CD4-positive, alpha-beta memory T cell (primary cell): Measurements from ENCODE around the gene GRIN1. TPM values are rescaled to one million over a fixed set of nuclear protein-coding genes. Genes with fewer than 3 reads are reported as not detected.

ENCODE experiments used
- CTCF ChIA-PET: fragments of 350-600 bp; sonication (Branson Sonifier 250); formaldehyde crosslinking; loops from one replicate; lab custom pipeline; 2021; ENCODE audit warnings: inconsistent platforms; ENCODE audit not compliant: partially characterized antibody; lab: Charles Lee
- POLR2A ChIA-PET: fragments of 350-600 bp; sonication (Branson Sonifier 250); formaldehyde crosslinking; loops from one replicate; lab custom pipeline; 2021; ENCODE audit not compliant: partially characterized antibody; lab: Charles Lee
- DNase-seq, 5 donors: peaks; one replicate each; pipeline versions ENCODE4 v3.0.0 to v3.0.0-alpha.2; 2020 to 2022; ENCODE audit warnings: mixed read lengths in 1 of 5
- H3K27ac ChIP-seq: one replicate; pipeline ENCODE4 v1.7.0; 2013; ENCODE audit warnings: low read depth, low read length
- H3K27me3 ChIP-seq: 2 replicates; pipeline ENCODE4 v1.7.0; 2013; ENCODE audit warnings: mild to moderate bottlenecking, low read length, moderate library complexity; ENCODE audit not compliant: insufficient read depth
- H3K36me3 ChIP-seq: 2 replicates; pipeline ENCODE4 v1.7.0; 2013; ENCODE audit warnings: mild to moderate bottlenecking, low read length, moderate library complexity; ENCODE audit not compliant: insufficient read depth
- H3K4me1 ChIP-seq: 2 replicates; pipeline ENCODE4 v1.7.0; 2013; ENCODE audit warnings: mild to moderate bottlenecking, low read length, moderate library complexity; ENCODE audit not compliant: insufficient read depth
- H3K4me3 ChIP-seq, 2 donors: one replicate each; pipeline ENCODE4 v1.7.0; 2013; ENCODE audit warnings: low read length in 2 of 2, mild to moderate bottlenecking in 1 of 2
- H3K9me3 ChIP-seq, 2 donors: one replicate each; pipeline ENCODE4 v1.7.0; 2013; ENCODE audit warnings: low read length in 2 of 2, control low read depth in 1 of 2; ENCODE audit not compliant: control insufficient read depth in 1 of 2
- H3K27ac Mint-ChIP-seq, 7 donors: one replicate each; pipeline ENCODE4 v1.8.0; 2020 to 2021; ENCODE audit warnings: mixed read lengths in 7 of 7, mild to moderate bottlenecking in 6 of 7, inconsistent platforms in 3 of 7, moderate library complexity in 3 of 7
- H3K27me3 Mint-ChIP-seq, 2 donors: one replicate each; pipeline ENCODE4 v1.8.0; 2020 to 2021; ENCODE audit warnings: mixed read lengths in 2 of 2
- H3K36me3 Mint-ChIP-seq, 2 donors: one replicate each; pipeline ENCODE4 v1.8.0; 2020 to 2021; ENCODE audit warnings: mixed read lengths in 2 of 2, inconsistent platforms in 1 of 2, mild to moderate bottlenecking in 1 of 2
- H3K4me1 Mint-ChIP-seq, 4 donors: one replicate each; pipeline ENCODE4 v1.8.0; 2020 to 2021; ENCODE audit warnings: mixed read lengths in 4 of 4, mild to moderate bottlenecking in 1 of 4
- H3K4me3 Mint-ChIP-seq, 8 donors: one replicate each; pipeline ENCODE4 v1.8.0; 2020 to 2021; ENCODE audit warnings: mixed read lengths in 8 of 8, mild to moderate bottlenecking in 7 of 8, moderate library complexity in 6 of 8, inconsistent platforms in 3 of 8
- H3K9me3 Mint-ChIP-seq, 8 donors: one replicate each; pipeline ENCODE4 v1.8.0; 2020 to 2021; ENCODE audit warnings: mixed read lengths in 8 of 8, mild to moderate bottlenecking in 5 of 8, inconsistent platforms in 3 of 8, moderate library complexity in 1 of 8
- intact Hi-C: fragments of 100-400 bp; cut with micrococcal nuclease; formaldehyde crosslinking; loops from one replicate; pipeline ENCODE4 v1.15.1; 2023
- polyA plus RNA-seq, 2 donors: library from polyadenylated mRNA; unstranded; fragments of 300-500 nt; fragmentation: Illumina TruSeq; gene quantifications; one replicate each; pipeline ENCODE4 v1.2.3, GENCODE V29; 2021
- total RNA-seq, 2 experiments: library from RNA; stranded (reverse); gene quantifications; one replicate each; pipeline ENCODE4 v1.2.3, GENCODE V29; 2021

The GRIN1 gene
- total and polyA plus RNA-seq, 4 experiments from 2014 or later = not detected

DNA sequence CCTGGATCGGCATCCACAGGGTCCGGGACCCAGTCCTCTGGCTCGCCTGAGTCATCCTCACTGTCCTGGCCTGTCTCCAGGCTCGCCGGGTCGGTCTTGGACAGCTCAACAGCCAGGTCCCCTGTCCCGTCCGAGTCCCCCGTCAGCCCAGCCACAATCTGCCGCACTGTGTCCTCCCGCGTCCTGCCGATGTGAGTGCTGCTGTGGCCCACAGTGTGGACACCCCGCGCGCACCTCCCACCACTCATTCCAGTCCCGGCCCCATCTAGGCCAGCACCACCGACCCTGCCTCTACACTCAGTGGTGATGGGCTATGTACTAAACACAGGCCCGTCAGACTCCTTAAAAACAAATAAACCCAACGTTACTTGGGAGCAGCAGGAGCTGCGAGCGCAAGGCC lies 42.7 kb downstream of the GRIN1 start:
- Mint-ChIP-seq H3K27ac (no peak overlapping the region), H3K9me3 (peaks cover 0 to 2% (median 0%) of the 10 kb centered on the region in 8 donors), H3K36me3 (peaks cover 15 to 31% of the 10 kb centered on the region in 2 donors), H3K4me1 (peaks cover 3 to 26% (median 9%) of the 10 kb centered on the region in 4 donors), H3K4me3 (no peak overlapping the region), H3K27me3 (no peaks in the 10 kb centered on the region)
- no peak overlapping the region for H3K4me3 ChIP-seq
- no peak for DNase-seq
- no peaks in the 10 kb centered on the region for H3K27me3 ChIP-seq
- H3K9me3 ChIP-seq = no peaks in the 10 kb centered on the region
- POLR2A ChIA-PET = interaction anchor here (1.4 kb wide), 2 partner anchors 19 to 54 kb away, joined by 3 read pairs; no protein-coding TSS in a partner anchor
- peaks cover 39% of the 10 kb centered on the region for H3K36me3 ChIP-seq
- H3K27ac ChIP-seq = no peak overlapping the region
- CTCF ChIA-PET = interaction anchor here (1.1 kb wide), 1 partner anchor 63 kb away, joined by 3 read pairs; no protein-coding TSS in a partner anchor
- intact Hi-C loops = no loop called here
- peaks cover 11% of the 10 kb centered on the region for H3K4me1 ChIP-seq

DNA sequence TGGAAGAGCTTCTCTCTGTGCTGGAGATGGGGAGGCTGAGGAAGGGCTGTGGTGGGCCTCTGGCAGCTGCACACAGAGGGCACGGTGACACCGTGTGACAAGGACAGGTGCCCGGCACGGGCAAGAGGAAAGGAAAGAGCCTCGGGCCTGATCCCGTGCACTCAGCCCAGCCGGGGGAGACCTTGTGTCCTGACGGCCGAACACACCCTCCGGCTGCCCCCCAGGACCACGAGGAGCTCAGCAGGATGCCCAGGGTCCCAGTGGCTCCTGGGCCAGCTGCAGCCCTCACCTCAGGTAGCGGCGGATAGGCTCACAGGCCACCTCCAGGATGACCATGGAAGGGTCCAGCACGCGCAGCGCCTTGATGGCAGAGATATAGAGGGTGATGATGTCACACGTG lies 43.9 kb downstream of the GRIN1 start:
- Mint-ChIP-seq H3K27me3 (no peaks in the 10 kb centered on the region), H3K27ac (no peak overlapping the region), H3K4me3 (no peak overlapping the region), H3K9me3 (peaks cover 0 to 2% (median 0%) of the 10 kb centered on the region in 8 donors), H3K4me1 (peaks cover 13 to 38% (median 17%) of the 10 kb centered on the region in 4 donors), H3K36me3 (peaks cover 11 to 30% of the 10 kb centered on the region in 2 donors)
- CTCF ChIA-PET = no interaction called here
- intact Hi-C loops = no loop called here
- no peaks in the 10 kb centered on the region for H3K9me3 ChIP-seq
- H3K4me3 ChIP-seq = no peak overlapping the region
- no peak overlapping the region for H3K27ac ChIP-seq
- DNase-seq = no peak
- POLR2A ChIA-PET = no interaction called here
- H3K36me3 ChIP-seq = peaks cover 39% of the 10 kb centered on the region
- H3K27me3 ChIP-seq = no peaks in the 10 kb centered on the region
- peaks cover 23% of the 10 kb centered on the region for H3K4me1 ChIP-seq

DNA sequence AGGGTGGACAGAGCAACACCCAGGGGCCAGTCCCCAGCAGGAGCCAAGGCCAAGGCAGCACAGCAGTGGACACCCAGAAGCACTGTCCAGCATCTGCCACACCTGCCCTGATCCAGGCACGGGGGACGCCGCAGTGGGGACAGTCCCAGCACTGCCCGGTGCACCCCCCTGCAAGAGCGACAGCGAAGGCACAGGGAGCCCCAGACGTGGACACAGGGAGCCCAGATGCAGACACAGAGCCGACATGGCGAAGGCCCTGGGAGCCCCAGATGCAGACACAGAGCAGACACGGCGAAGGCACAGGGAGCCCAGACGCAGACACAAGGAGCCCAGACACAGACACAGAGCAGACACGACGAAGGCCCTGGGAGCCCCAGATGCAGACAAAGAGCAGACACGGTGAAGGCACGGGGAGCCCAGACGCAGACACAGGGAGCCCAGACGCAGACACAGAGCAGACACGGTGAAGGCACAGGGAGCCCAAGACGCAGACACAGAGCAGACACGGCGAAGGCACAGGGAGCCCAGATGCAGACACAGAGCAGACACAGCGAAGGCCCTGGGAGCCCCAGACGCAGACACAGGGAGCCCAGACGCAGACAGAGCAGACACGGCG lies 45.1 kb downstream of the GRIN1 start:
- no peak overlapping the region for H3K27ac ChIP-seq
- Mint-ChIP-seq H3K4me1 (peaks cover 18 to 42% (median 23%) of the 10 kb centered on the region in 4 donors), H3K9me3 (peaks cover 0 to 5% (median 0%) of the 10 kb centered on the region in 8 donors), H3K4me3 (peak overlapping the region in 2 of 8 donors; percentile 19 to 34), H3K36me3 (peaks cover 11 to 30% of the 10 kb centered on the region in 2 donors), H3K27me3 (no peaks in the 10 kb centered on the region), H3K27ac (peak overlapping the region in 2 of 7 donors; percentile 21 to 76)
- H3K4me1 ChIP-seq = peaks cover 26% of the 10 kb centered on the region
- CTCF ChIA-PET = no interaction called here
- H3K9me3 ChIP-seq = no peaks in the 10 kb centered on the region
- no peaks in the 10 kb centered on the region for H3K27me3 ChIP-seq
- no peak overlapping the region for H3K4me3 ChIP-seq
- no peak for DNase-seq
- POLR2A ChIA-PET = no interaction called here
- intact Hi-C loops = no loop called here
- H3K36me3 ChIP-seq = peaks cover 39% of the 10 kb centered on the region

DNA sequence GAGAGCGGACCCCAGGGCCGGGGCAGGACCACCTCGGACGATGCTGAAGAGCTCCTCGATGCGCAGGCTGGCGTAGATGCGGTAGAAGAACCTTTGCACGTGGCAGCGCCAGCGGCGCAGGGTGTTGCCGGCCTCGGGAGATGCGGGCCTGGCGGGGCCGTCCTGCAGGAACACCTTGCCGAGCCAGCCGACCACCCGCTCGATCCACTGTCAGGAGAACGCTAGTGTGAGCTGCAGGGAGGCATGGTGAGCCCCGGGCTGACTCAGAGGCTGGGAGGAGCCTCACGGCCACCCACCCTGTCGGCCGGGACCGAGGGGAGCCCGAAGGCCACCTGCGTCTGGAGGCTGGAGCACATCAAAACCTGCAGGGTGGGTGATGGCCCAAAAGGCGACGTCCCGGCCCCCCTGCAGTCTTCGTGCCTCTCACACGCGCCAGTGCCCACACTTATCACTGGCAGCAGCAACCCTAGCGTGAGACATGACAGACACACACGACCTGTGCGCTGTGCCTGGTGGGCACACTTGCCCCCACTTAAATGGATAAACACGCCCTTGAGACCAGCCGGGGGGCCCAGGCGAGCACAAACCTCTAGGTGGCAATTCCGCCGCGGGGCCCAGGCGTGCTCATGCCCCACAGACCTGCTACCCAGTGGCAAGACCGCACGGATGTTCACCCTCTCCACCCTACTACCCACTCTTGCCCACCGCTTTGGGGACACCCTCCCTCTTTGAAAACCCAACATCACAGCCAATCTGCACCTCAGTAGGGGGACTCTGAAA lies 46.1 kb downstream of the GRIN1 start:
- H3K9me3 ChIP-seq = no peaks in the 10 kb centered on the region
- CTCF ChIA-PET = no interaction called here
- peaks cover 36% of the 10 kb centered on the region for H3K4me1 ChIP-seq
- no peak for DNase-seq
- Mint-ChIP-seq H3K9me3 (peaks cover 0 to 5% (median 0%) of the 10 kb centered on the region in 8 donors), H3K4me1 (peaks cover 22 to 52% (median 30%) of the 10 kb centered on the region in 4 donors), H3K27ac (peak overlapping the region in 1 of 7 donors; percentile 6), H3K36me3 (peaks cover 11 to 30% of the 10 kb centered on the region in 2 donors), H3K27me3 (no peaks in the 10 kb centered on the region), H3K4me3 (peak overlapping the region in 1 of 8 donors; percentile 33)
- intact Hi-C loops = no loop called here
- H3K36me3 ChIP-seq = peaks cover 42% of the 10 kb centered on the region
- POLR2A ChIA-PET = interaction anchor here (8.9 kb wide), 1 partner anchor 17 kb away, joined by 169 read pairs; the partner anchor contains the start of genes NDOR1, TMEM203 and TPRN
- H3K27me3 ChIP-seq = no peaks in the 10 kb centered on the region
- H3K27ac ChIP-seq = no peak overlapping the region
- H3K4me3 ChIP-seq = no peak overlapping the region

DNA sequence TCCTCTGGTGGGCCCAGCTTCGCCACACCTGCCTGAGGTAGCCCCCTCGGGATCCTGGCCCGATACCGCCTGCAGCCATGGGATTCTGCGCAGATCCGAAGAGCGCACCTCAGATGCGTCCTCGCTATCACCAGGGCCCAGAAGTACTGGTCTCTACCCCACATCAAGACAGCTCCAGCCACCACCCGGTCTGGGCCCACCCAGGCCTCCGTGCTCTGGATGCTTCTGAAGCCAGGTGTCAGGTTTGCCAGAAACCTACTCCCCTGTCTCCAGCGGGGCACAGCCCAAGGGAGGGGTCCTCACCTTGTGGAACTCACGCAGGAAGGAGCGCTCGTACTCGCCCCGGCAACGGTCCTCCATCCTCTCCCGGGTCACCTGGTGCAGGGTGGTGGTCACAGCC lies 47.0 kb downstream of the GRIN1 start:
- CTCF ChIA-PET = no interaction called here
- H3K27ac Mint-ChIP-seq = peak overlapping the region in 1 of 7 donors; percentile 18
- no peak overlapping the region for H3K4me3 ChIP-seq
- POLR2A ChIA-PET = interaction anchor here (8.9 kb wide), 1 partner anchor 17 kb away, joined by 169 read pairs; the partner anchor contains the start of genes NDOR1, TMEM203 and TPRN
- peaks cover 0 to 5% (median 0%) of the 10 kb centered on the region in 8 donors for H3K9me3 Mint-ChIP-seq
- no peak overlapping the region for H3K27ac ChIP-seq
- H3K9me3 ChIP-seq = no peaks in the 10 kb centered on the region
- intact Hi-C loops = no loop called here
- H3K4me1 Mint-ChIP-seq = peaks cover 22 to 60% (median 33%) of the 10 kb centered on the region in 4 donors
- H3K4me3 Mint-ChIP-seq = peak overlapping the region in 1 of 8 donors; percentile 92
- H3K36me3 Mint-ChIP-seq = peaks cover 11 to 32% of the 10 kb centered on the region in 2 donors
- H3K27me3 Mint-ChIP-seq = no peaks in the 10 kb centered on the region
- H3K4me1 ChIP-seq = peaks cover 41% of the 10 kb centered on the region
- H3K36me3 ChIP-seq = peaks cover 39% of the 10 kb centered on the region
- H3K27me3 ChIP-seq = no peaks in the 10 kb centered on the region
- no peak for DNase-seq

DNA sequence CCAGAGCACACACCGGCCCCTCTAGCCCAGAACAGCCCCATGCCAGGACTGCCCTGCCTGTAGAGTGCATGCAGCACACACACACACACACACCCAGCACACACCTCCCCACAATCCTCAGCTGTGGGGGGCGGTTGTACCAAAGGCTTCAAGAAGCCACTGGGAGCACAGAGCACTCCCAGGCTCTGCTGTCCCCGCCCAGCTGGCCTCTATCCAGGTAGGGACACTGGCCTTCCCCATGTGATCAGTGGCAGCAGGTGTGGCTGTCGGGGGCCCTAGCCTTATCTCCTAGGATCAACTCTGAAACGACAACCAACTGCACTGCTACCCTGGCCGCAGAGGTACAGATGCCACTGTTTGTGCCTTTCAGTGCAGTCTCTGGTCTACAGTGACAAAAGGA lies 47.4 kb downstream of the GRIN1 start:
- H3K9me3 ChIP-seq = no peaks in the 10 kb centered on the region
- H3K4me1 ChIP-seq = peaks cover 41% of the 10 kb centered on the region
- no peak overlapping the region for H3K27ac ChIP-seq
- intact Hi-C loops = no loop called here
- Mint-ChIP-seq H3K27ac (peak overlapping the region in 3 of 7 donors; percentile 18 to 91 (median 50)), H3K9me3 (peaks cover 0 to 5% (median 0%) of the 10 kb centered on the region in 8 donors), H3K4me3 (peak overlapping the region; percentile 65 to 97 (median 90)), H3K36me3 (peaks cover 11 to 33% of the 10 kb centered on the region in 2 donors), H3K27me3 (no peaks in the 10 kb centered on the region), H3K4me1 (peaks cover 22 to 63% (median 33%) of the 10 kb centered on the region in 4 donors)
- no peak overlapping the region for H3K4me3 ChIP-seq
- ChIA-PET CTCF (interaction anchor here (3.8 kb wide), 1 partner anchor 51 kb away, joined by 15 read pairs; no protein-coding TSS in a partner anchor), POLR2A (interaction anchor here (8.9 kb wide), 1 partner anchor 16 kb away, joined by 169 read pairs; the partner anchor contains the start of genes NDOR1, TMEM203 and TPRN)
- peaks cover 35% of the 10 kb centered on the region for H3K36me3 ChIP-seq
- DNase-seq = no peak
- H3K27me3 ChIP-seq = no peaks in the 10 kb centered on the region
